COLO668 (cell line): ENCODE measurements around the gene CD48.
"Not testable (repeated sequence)": the region's sequence is repeated elsewhere in the genome, so short reads cannot be mapped to it uniquely, and the experiment has no call there.

Experiments
- DNase-seq: peaks from one replicate; lab custom pipeline; 2025; ENCODE audit not compliant: unreplicated experiment; lab: John Stamatoyannopoulos, UW

CD48 gene

DNA sequence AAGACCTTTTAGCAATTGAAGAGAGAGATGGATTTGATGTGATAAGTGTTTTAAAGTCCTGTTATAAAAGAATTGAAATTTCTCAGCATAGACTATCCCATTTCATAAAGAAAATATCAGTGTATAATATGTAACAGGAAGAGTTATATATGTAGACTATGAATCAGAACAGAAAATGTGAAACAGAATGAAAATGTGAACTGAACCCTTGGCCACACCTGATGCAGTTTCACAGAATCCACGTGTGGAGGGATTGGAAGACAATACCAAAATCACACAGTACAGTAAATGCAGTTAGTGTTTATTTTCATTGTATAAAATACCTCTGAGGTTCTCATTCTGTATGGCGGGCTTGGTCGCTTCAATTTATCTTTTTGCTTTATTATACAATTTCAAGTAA lies 54.9 kb downstream of the CD48 start:
- DNase-seq = no peak

DNA sequence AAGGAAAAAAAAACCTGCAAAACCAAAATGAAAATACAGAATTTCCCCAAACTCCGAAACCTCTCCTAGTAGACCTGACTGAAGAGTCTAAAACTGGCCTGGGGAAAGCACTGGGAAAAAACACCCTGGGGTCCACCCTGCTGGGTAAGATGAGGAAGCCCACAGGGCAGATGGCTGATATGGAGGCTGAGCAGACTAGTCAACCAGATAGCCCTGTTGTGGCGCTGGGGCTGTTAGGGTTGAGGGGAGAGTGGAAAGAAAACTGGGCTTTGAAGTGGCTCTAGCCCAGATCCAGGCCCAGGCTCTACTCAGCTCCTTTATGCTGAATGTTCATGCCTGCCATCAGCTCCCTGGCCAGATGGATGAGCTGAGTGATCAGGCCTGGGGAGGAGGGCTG lies 58.0 kb downstream of the CD48 start:
- no peak for DNase-seq

DNA sequence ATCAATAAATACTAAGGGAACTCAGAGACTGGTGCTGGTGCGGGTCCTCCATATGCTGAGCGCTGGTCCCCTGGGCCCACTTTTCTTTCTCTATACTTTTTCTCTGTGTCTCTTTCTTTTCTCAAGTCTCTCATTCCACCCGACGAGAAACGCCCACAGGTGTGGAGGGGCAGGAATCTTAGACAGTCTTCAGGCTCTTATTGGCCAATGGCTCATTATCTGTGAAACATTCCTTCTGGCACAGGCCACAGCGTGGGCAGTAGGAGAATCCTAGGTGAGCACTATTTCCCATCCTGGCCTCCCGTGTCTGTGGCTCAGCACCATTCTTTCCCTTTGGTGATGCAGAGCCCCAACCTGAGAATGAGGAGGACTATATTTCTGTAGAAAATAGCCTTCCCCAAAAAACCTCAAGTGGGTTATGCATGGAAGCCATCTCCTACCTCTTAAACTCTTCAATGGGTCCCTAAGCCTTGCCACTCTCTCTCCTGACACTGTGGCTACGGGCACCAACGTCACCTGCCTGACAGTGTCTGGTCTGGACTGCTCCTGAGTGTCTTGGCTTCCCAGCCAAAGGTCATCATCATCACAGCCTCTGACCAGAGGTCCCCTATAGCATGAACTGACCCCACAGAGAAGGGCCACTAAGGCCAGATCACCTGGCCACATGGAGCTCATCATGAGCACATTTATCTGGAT lies 58.5 kb downstream of the CD48 start:
- DNase-seq = no peak

DNA sequence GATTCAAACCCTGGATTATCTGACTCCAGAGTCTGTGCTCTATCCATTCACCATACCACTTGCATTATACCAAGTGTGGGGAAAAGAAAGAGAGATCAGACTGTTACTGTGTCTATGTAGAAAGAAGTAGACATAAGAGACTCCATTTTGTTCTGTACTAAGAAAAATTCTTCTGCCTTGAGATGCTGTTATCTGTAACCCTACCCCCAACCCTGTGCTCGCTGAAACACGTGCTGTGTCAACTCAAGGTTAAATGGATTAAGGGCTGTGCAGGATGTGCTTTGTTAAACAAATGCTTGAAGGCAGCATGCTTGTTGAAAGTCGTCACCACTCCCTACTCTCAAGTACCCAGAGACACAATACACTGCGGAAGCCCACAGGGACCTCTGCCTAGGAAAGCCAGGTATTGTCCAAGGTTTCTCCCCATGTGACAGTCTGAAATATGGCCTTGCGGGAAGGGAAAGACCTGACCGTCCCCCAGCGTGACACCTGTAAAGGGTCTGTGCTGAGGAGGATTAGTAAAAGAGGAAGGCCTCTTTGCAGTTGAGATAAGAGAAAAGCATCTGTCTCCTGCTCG lies 59.5 kb downstream of the CD48 start:
- not testable (repeated sequence) for DNase-seq

DNA sequence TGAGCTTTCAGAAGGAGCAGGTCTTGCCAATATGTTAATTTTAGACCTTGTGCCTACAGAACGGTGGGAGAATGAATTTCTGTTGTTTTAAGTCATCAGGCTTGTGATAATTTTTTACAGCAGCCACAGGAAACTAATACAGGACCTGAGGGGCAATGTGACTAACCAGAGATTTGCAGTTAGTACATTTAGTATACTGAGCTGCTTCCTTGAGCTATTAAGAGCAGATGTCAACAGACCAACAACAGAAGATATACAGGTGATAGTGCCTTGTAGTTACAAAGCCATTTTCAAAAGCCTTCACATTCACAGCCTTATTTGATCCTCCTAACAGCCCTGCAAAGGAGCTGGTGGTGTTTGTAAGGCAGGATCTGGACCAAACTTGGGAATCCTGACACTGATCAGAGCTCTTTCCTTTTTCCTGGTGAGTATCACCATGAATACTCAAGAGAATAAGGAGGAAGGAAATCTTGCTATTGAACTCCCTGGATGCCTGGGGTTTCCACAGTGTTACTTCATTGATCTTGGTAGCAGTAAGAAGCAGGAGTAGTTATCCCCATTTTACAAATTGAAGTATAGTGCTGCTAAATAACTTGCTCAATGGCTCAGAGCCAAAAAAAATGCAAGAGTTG lies 60.1 kb downstream of the CD48 start:
- DNase-seq = no peak

DNA sequence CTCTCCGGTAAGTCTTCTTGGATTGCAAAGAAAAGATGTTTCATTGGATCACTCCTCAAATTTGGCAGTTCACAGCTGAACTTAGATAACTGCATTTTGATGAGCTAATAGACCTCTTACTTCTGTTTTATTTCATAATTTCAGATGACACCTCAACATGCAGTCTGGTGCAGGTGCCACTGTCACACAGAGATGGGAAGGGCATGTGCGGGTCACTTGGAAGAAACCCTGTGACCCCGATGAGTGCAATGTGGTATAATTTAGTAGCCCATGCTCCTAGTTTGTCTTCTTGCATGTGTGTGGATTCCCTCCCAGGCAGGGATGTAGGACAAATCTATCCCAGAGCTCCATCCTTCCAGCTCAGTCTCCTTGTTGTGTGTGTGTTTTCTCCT lies 64.3 kb downstream of the CD48 start:
- no peak for DNase-seq

DNA sequence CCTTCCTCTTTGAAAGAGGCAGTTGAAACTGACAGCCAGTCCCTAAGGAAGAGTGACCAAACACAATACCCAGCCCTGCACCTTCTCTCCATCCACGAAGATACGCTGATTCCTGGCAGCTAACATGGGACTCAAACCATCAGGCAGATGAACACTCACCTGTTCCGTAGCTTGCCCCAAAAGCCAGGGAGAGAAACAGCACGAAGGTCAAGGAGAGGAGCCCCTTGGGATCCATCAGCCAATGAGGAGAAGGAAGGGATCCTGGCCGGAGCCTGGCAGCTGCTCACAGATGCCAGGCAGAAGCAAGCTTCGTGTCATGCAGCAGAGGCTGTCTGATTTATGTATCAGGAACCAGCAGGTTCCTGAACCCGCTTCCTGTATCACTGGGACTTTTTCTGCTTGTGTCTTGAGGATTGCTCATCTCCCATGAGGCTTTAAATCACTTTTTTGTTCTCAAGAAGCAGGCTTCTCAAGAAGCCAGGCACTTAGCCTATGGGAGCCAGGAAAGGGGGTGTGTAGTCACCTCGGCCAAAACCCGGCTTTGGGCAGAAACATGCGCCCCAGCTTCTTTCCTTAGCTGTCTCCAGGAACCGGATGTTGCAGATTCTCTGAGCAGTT lies 64.8 kb downstream of the CD48 start, which contains the start of gene SLAMF1:
Gene SLAMF1, minus strand, starts transcription at position 334 of the 618 bp plus-strand sequence. Its CDS starts 99 bp downstream, at position 235.
- no peak for DNase-seq

DNA sequence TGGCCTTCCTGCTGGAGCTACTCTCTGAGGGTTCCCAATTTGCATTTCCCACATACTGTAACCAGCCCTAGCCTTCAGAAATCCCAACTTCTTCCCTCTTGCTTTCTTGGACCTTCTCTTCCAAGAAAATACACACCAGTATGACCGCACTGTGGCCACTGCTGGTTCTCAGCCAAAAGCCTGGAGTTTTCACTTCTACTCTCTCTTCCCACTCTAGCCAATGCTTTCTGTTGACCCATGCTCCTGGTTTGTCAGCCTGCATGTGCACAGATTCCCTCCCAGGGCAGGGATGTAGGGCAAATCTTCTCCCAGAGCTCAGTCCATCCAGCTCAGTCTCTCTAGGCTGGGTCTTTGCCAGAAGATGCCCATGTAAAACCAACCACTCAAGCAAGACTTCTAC lies 65.4 kb downstream of the CD48 start:
- no peak for DNase-seq

DNA sequence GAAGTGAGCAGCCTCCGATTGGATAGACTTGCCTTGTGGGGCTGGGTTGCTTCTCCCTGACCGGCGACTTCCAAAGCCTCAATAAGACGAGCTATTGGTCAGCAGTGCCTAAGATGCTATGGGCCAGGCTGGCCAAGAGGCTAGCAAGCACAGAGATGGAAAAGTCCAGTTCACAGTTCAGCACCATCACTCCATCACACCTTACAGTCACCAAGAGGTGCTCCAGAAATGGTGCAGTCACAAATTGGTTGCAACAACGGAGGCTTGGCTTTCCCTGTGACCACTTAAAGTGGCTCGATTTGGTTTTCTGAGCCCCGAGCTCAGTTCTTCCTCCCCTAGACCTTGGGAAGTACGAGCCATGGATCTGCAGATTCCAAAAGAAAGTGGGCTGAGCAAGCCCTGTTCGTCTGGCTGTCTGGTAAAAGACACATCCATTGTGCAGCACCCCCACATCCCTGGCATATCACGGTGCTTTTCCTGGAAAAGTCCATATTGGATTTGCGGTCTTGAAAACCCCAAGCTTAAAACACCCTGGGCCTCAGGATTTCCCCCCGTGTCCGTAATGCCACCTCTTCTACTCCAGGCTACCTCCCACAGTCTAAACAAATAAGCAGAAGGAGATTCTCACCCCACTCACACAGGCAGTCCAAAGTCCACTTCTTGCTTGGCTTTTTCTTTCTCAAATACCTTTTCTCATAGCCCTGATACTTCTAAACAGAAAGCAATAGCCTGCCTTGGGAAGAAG lies 66.1 kb downstream of the CD48 start:
- no peak for DNase-seq

DNA sequence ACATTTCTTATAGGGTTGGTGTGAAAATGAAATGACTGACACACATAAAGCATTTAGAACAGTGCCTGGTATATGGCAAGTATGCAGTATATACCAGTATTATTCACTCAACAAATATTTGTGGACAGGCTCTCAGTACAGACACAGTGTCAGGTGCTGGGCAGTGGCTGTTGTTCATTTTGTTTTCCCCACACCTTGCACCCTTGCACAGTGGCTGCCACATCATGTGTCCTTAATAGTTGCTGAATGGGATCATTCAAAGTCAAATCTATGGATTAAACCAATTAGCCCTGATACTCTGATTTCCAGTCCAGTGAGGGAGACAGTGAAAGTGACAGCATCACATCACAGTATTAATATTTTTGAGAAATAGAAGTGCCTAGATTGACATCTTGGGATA lies 67.2 kb downstream of the CD48 start:
- DNase-seq = no peak

DNA sequence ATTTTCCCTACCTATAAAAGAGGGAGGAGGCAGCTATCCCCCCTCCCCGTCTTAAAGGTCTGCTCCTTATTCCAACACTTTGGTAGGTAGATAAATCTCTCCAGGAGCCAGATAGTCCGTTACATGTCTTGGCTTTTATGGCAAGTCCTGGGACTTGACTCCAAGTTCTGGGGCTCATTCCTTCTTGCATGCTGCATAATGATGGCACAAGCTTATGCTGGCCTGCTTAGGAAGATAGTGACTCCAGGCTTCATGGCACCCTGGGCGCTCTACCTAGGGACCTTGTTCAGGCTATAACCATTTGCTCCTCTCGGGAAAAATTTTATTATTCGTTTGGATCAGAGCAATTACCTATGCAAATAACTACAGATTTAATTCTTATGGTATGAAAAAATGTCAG lies 68.5 kb downstream of the CD48 start:
- no peak for DNase-seq

DNA sequence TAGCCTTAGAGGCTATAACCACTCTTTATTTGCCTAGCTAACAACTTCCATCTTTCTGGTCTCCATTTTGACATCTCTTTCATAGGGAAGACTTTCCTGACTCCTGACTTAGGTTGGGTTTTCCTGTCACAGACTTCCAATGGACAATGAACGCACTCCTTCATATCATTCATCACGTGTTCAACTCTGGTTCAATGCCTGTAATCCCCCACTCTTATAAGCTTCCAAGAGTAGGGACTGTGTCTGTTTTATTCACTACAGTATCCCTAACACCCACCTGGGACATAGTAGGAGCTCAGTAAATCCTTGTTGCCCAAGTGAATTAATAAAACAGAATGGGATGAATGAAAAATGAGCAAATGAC lies 69.4 kb downstream of the CD48 start:
- no peak for DNase-seq

DNA sequence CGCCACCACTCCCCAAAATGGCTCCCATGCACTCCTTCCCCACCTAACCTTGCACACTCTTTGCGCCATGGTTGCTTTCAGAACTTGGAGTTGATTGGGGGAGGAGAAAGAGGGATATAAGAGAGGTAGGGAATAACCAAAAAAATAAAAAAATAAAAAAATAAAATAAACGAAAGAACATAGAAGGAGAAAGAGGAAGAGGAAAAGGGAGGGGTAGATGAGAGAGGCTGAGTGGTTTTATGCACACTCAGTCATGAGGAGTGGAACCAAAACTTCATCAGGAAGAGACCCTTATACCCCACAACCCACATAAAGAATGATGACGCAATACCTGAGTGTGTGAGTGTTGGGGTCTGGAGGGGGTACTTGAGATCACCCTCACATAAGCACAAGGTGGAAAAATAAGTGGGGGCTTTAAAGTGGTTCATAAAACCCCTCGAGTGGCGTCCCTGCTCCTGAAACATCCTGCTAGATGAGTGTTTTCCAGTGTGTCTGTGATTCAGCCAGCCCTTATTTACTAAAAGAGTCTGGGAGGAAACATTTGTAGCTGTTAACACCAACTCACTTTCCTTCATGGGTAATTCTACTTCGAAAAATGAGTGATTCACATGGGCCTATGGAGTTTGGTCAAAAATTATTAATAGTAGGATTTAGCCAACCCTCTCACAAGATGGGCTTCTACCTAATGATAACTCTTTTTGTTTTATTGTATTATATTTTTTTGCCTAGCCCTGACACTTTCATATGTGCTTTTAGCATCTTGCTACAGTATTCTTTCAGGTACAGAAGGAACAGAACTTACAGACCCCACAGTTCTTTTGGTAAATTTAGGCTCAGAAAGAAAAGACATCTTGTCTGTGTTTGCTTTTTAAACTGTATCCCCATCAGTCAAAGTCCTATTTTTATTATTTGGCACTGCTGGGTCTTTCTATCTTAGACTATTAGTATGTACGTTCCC lies 70.0 kb downstream of the CD48 start:
- no peak for DNase-seq

DNA sequence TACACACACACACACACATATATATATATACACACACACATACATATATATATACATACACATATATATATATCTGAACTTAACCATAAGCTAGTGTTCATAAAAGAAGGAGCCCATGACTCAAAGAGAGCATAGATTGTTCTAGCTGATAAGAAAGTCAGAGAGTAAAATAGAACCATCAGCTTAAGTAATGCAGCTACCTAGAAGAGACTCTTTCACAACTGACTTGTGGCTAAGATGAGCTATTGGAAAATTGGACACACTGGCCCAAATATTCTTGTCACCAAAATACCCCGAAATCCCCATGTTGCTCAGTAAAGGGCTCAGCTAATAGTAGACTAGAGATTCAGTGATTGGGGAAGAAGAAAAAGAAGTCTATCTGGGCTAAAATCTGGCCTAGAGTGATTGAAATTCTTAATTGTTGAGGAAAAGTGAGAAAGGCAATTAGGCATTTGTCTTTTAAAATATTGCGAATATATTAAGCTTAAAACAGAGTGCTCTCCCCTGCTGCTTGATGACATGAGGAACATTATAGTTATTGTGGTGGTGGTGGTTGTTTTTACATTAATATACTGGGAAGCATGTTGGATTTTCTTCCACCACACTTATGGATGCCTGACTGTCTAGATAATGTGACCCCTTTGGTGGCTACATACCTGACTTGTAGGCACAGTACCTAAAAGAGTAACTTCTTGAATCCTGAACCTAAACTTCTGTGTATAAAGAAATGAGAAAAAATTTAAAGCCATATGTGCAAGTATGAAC lies 71.1 kb downstream of the CD48 start:
- no peak for DNase-seq

DNA sequence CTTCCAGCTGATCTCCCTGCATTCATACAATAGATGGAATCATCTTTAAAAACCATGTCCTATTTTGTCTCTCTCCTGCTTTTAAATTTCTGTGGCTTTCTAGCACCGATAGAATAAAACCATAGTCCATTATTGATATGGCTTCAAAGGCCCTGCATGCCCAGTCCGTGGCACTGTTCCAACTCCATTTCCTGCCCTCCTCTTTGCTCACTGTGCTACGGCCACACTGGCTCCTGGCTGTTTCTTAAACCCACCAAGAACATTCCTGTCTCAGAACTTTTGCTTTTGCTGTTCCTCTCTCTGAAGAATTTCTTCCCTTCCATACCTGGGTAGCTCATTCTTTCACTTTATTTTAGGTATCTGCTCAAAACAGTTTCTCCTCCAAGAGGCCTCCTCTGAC lies 72.0 kb downstream of the CD48 start:
- DNase-seq = no peak

DNA sequence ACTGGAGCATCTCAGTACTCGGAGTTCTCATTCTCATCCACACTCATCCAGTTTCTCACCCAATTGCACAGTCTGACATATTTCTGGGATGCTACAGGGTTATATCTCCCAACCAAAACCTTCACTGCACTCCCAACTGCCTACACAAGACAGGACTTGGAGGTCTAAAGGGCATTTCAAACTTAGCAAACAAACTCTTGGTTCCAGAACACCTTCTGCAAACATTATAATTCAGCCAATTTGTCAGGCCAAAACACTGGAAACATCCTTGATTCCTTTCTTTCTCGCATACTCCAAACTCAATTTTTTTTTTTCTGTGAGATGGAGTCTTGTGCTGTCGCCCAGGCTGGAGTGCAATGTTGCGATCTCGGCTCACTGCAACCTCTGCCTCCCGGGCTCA lies 72.7 kb downstream of the CD48 start:
- DNase-seq = no peak

DNA sequence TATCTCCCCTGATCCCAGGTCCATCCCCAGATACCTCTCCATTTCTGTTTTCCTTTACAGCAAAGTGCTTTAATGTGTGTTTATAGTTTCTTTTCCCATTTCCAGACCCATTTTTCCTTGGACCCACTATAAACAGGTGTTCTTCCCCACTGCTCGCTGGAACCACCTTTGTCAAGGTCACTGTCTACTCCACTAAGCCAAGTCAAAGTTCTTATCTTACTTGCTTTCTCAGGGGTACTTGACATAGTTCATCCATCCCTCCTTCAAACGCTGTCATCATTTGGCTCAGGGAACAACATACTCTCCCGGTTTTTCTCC lies 73.1 kb downstream of the CD48 start:
- DNase-seq = no peak

DNA sequence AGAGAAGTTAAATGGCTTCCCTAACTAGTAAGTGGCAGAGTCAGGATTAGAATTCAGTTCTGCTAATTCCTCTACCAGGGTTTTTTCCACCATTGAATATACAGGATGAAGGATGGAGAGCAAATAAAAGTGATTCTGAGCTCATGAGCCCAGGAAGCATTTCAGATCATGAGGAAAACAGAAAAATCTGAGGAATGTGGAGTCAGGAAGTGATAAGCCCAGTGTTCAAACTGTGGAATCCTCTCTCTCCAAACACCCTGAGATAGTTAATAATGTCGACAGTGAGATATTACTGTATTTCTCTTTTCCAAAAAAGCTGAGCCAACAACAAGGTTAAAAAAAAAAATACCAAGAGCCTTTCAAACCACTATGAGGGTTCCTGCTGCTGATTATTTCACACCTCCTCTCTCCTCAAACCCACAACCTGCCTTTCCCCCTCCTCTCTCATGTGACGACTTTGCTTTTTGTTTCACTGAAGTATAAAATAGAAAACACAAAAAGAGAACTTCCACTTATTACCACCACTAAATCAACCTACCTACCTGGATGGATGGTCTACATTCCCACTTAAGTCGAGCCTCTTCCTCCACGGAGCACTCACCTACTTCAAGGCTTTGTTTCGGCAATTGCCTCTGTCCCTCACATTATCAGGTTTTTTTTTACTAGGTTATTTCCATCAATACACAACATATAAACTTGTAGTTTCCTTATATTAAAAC lies 73.6 kb downstream of the CD48 start:
- DNase-seq = no peak

DNA sequence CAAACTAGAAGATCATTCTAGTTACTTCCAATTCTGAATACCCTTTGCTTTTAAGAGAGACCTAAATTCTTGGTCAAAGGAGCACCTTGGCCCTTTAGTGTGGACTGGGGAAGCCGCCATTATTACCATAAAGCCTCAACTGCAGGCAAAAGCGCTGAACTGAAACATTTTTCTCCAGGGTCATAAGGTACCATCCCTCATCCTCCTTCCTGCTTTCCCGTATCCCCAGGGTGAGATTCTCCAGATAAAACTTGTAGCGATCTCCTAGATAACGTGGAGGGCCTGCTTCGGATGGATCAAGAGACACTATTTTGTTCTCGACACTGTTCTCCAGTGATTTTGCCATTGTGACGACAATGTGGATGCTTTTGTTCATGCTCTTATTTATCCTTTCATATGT lies 74.6 kb downstream of the CD48 start:
- DNase-seq = no peak
